OCI-LY7 (cell line): ENCODE results near the gene HTR7. TPM values are rescaled to one million over a fixed set of nuclear protein-coding genes. Genes with fewer than 3 reads are reported as not detected.
"Not testable (repeated sequence)": the region's sequence is repeated elsewhere in the genome, so short reads cannot be mapped to it uniquely, and the experiment has no call there.

ENCODE experiments used
- BruUV-seq: library from RNA; stranded (reverse); fragments of 400-500 nt; replicated peaks from 2 replicates; lab custom pipeline; 2021; lab: Mats Ljungman, UMichigan
- CTCF ChIA-PET: fragments of 300-600 bp; sonication (Branson Sonifier 250); formaldehyde crosslinking; loops from one replicate; lab custom pipeline; 2022; ENCODE audit warnings: antibody characterized with exemption; ENCODE audit not compliant: unreplicated experiment; lab: Charles Lee
- POLR2A ChIA-PET: fragments of 300-600 bp; sonication (Branson Sonifier 250); formaldehyde crosslinking; loops from one replicate; lab custom pipeline; 2022; ENCODE audit warnings: antibody characterized with exemption; lab: Charles Lee
- DNase-seq: peaks from one replicate; pipeline ENCODE4 v3.0.0-alpha.2; 2015; ENCODE audit warnings: low spot score
- H2AFZ ChIP-seq: fragments of 200-600 bp; sonication (generic), shearing (Covaris generic); 2 replicates; pipeline ENCODE4 v1.6.1; 2014; ENCODE audit warnings: mild to moderate bottlenecking, antibody characterized with exemption, low read length, moderate library complexity
- H3K27ac ChIP-seq: fragments of 200-600 bp; sonication (generic); 2 replicates; pipeline ENCODE4 v1.5.1; 2014; ENCODE audit warnings: mixed run types, low read depth, mild to moderate bottlenecking, moderate library complexity, low read length, inconsistent platforms; ENCODE audit not compliant: poor library complexity, severe bottlenecking
- H3K36me3 ChIP-seq: fragments of 200-600 bp; sonication (generic); 2 replicates; pipeline ENCODE4 v1.6.1; 2014; ENCODE audit warnings: mild to moderate bottlenecking, antibody characterized with exemption, low read length, moderate library complexity, mixed read lengths; ENCODE audit not compliant: insufficient read depth
- H3K4me1 ChIP-seq: fragments of 200-600 bp; sonication (generic); 2 replicates; pipeline ENCODE4 v1.5.1; 2014; ENCODE audit warnings: mild to moderate bottlenecking, low read length; ENCODE audit not compliant: insufficient read depth, poor library complexity, severe bottlenecking
- H3K4me2 ChIP-seq: fragments of 200-600 bp; sonication (generic); 2 replicates; pipeline ENCODE4 v1.6.1; 2014; ENCODE audit warnings: mild to moderate bottlenecking, low read length
- H3K4me3 ChIP-seq: fragments of 200-600 bp; sonication (generic); 2 replicates; pipeline ENCODE4 v1.5.1; 2014; ENCODE audit warnings: mild to moderate bottlenecking, low read depth, low read length; ENCODE audit not compliant: poor library complexity, severe bottlenecking
- H3K79me2 ChIP-seq: fragments of 200-600 bp; sonication (generic); 2 replicates; pipeline ENCODE4 v1.6.1; 2016; ENCODE audit warnings: low read depth, mild to moderate bottlenecking, low read length, moderate library complexity, mixed read lengths; ENCODE audit not compliant: insufficient read depth
- H3K9me2 ChIP-seq: fragments of 200-600 bp; sonication (generic); 2 replicates; pipeline ENCODE4 v1.6.1; 2016; ENCODE audit warnings: mild to moderate bottlenecking, low read length, mixed read lengths; ENCODE audit not compliant: insufficient read depth
- H3K9me3 ChIP-seq: fragments of 200-600 bp; sonication (generic); 2 replicates; pipeline ENCODE4 v1.6.1; 2014; ENCODE audit warnings: mild to moderate bottlenecking, mixed run types, low read length, mixed read lengths
- H4K20me1 ChIP-seq: fragments of 200-600 bp; sonication (generic); 2 replicates; pipeline ENCODE4 v1.6.1; 2014; ENCODE audit warnings: mild to moderate bottlenecking, antibody characterized with exemption, low read length, moderate library complexity, mixed read lengths; ENCODE audit not compliant: insufficient read depth
- EZH2phosphoT487 ChIP-seq: fragments of 200-600 bp; sonication (generic); IDR thresholded peaks from 2 replicates; pipeline ENCODE4 v1.6.1; 2018; ENCODE audit warnings: low read depth, borderline replicate concordance, mild to moderate bottlenecking, mixed run types, antibody characterized with exemption, low read length, moderate library complexity, mixed read lengths
- intact Hi-C: fragments of 100-400 bp; cut with micrococcal nuclease; formaldehyde crosslinking; loops from one replicate; pipeline ENCODE4 v1.10.0; 2022; ENCODE audit not compliant: unreplicated experiment
- total RNA-seq, 2 experiments: library from RNA; depleted of rRNA in 1 of 2; stranded (reverse); fragments of >200 nt in 1 of 2; shearing (Covaris generic) in 1 of 2; gene quantifications; 2 replicates each; pipeline ENCODE4 v1.2.3, GENCODE V29; 2014 to 2022
- TF ChIP-seq, protein P1 (sequence below): fragments of 200-600 bp; sonication (generic); conservative IDR thresholded peaks from 2 replicates; pipeline ENCODE4 v1.5.1; 2014; ENCODE audit warnings: mild to moderate bottlenecking, antibody characterized with exemption, low read length, moderate library complexity, mixed read lengths

The HTR7 gene
- total RNA-seq, 2 experiments from 2014 or later: 0.10 TPM; not detected in 1

DNA sequence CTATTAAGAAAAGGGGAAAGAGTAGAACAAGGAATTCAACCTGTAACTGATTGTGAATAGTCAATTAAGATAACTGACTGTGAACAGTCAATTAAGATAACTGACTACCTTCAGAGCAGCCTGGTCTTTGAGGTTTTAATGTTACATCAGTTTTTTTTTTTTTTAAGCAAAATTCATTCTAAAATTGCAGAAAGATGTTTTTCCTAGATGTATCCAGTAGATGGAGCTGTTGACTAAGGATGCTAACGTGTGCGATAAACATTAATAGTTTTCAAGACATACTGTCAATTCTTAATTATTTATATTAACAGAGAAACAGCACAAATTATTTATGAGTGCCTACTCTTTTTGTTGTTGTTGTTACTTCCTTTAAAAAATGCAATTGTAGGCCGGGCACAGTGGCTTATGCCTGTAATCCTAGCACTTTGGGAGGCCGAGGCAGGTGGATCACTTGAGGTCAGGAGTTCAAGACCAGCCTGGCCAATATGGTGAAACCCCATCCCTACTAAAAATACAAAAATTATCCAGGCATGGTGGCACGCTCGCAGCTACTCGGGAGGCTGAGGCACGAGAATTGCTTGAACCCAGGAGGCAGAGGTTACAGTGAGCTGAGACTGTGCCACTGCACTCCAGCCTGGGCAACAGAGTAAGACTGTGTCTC lies 22.4 kb upstream of the HTR7 start:
- H3K4me2 ChIP-seq, H3K9me2 ChIP-seq, H4K20me1 ChIP-seq, H3K79me2 ChIP-seq, CTCF ChIA-PET, H3K9me3 ChIP-seq, intact Hi-C loops, H2AFZ ChIP-seq, H3K4me3 ChIP-seq, BruUV-seq, H3K4me1 ChIP-seq, H3K27ac ChIP-seq: not testable (repeated sequence)
- POLR2A ChIA-PET: interaction anchor here (0.7 to 1.2 kb wide), 4 partner anchors 9 to 361 kb away, joined by 3 to 4 read pairs (median 4); partner anchors contain the start of gene RPP30
- peak; percentile 50 for DNase-seq
- TF ChIP-seq, protein P1, sequence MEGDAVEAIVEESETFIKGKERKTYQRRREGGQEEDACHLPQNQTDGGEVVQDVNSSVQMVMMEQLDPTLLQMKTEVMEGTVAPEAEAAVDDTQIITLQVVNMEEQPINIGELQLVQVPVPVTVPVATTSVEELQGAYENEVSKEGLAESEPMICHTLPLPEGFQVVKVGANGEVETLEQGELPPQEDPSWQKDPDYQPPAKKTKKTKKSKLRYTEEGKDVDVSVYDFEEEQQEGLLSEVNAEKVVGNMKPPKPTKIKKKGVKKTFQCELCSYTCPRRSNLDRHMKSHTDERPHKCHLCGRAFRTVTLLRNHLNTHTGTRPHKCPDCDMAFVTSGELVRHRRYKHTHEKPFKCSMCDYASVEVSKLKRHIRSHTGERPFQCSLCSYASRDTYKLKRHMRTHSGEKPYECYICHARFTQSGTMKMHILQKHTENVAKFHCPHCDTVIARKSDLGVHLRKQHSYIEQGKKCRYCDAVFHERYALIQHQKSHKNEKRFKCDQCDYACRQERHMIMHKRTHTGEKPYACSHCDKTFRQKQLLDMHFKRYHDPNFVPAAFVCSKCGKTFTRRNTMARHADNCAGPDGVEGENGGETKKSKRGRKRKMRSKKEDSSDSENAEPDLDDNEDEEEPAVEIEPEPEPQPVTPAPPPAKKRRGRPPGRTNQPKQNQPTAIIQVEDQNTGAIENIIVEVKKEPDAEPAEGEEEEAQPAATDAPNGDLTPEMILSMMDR: peak; percentile 84
- H3K36me3 ChIP-seq: peaks cover 97% of the 10 kb centered on the region

DNA sequence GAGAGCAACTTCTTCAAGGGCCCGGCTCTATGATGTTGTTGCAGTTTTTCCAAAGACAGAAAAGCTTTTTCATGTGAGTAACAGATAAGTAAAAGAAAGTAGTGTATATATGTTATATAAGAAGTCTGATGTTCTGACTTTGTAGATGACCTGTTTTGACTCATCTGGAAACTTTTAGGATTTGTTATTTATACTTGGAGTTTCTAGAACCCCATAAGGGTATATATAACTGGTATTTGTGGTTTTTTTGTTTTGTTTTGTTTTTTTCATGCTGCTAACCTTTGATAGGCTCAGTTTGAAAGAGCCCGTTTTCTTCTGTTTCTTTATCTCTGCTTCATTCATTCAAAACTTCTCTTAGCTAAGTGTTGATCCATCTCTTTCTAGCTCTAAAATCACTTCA lies 21.2 kb upstream of the HTR7 start:
- intact Hi-C loops: loop anchor here (10.0 kb wide), 1 partner anchor 916 kb away; the partner anchor contains the start of gene TNKS2

More for the DNA sequence above, 21.2 kb upstream of the HTR7 start:
- Histone ChIP-seq H3K9me3 (no peaks in the 10 kb centered on the region), H3K27ac (no peak overlapping the region), H3K4me3 (no peak overlapping the region), H3K9me2 (no peaks in the 10 kb centered on the region), H3K4me2 (no peak overlapping the region), H3K4me1 (peaks cover 6% of the 10 kb centered on the region), H3K79me2 (peaks cover 12% of the 10 kb centered on the region; the same call in 1 of the 2 replicates), H4K20me1 (peaks cover 6% of the 10 kb centered on the region; the same call in 1 of the 2 replicates), H2AFZ (no peak overlapping the region), H3K36me3 (peaks cover 89% of the 10 kb centered on the region)
- TF ChIP-seq EZH2phosphoT487: no peak
- TF ChIP-seq, protein P1: no peak
- BruUV-seq: no TSS peak
- POLR2A ChIA-PET: interaction anchor here (0.5 to 1.2 kb wide), 5 partner anchors 7 to 371 kb away, joined by 3 to 4 read pairs (median 4); partner anchors contain the start of gene RPP30
- DNase-seq: no peak
- CTCF ChIA-PET: no interaction called here
